Panc1 (cell line): ENCODE results near the gene DHRS2. TPM values are rescaled to one million over a fixed set of nuclear protein-coding genes. Genes with fewer than 3 reads are reported as not detected.

Experiments
- ATAC-seq: fragments of 200-7000 bp; cut with Tn5 transposase; 2 replicates; pipeline ENCODE4 v1.9.1; 2020; ENCODE audit warnings: mild to moderate bottlenecking, moderate library complexity
- BruUV-seq: library from RNA; stranded (reverse); fragments of 400-500 nt; replicated peaks from 2 replicates; lab custom pipeline; 2021; lab: Mats Ljungman, UMichigan
- CTCF ChIA-PET: fragments of 300-600 bp; sonication (Branson Sonifier 250); formaldehyde crosslinking; loops from one replicate; lab custom pipeline; 2022; ENCODE audit warnings: antibody characterized with exemption; lab: Charles Lee
- POLR2A ChIA-PET: fragments of 300-600 bp; sonication (Branson Sonifier 250); formaldehyde crosslinking; loops from one replicate; lab custom pipeline; 2022; ENCODE audit warnings: antibody characterized with exemption; lab: Charles Lee
- DNase-seq: peaks from one replicate; pipeline ENCODE4 v3.0.0-alpha.2; 2010; ENCODE audit warnings: low read depth, low spot score
- H3K27ac ChIP-seq: 2 replicates; pipeline ENCODE4 v1.5.1; 2011; ENCODE audit warnings: mild to moderate bottlenecking, low read length, inconsistent platforms
- H3K27me3 ChIP-seq: fragments of 200-500 bp; sonication (Bioruptor generic); 2 replicates; pipeline ENCODE4 v1.6.0; 2014; ENCODE audit warnings: low read length, inconsistent platforms; ENCODE audit not compliant: control insufficient read depth, insufficient read depth
- H3K36me3 ChIP-seq: fragments of 200-500 bp; sonication (Bioruptor generic); 2 replicates; pipeline ENCODE4 v1.5.1; 2014; ENCODE audit warnings: inconsistent platforms, mild to moderate bottlenecking, low read length, moderate library complexity; ENCODE audit not compliant: control insufficient read depth, insufficient read depth
- H3K4me1 ChIP-seq: 2 replicates; pipeline ENCODE4 v1.5.1; 2011; ENCODE audit warnings: inconsistent platforms, mild to moderate bottlenecking, low read length, moderate library complexity; ENCODE audit not compliant: control insufficient read depth, insufficient read depth
- H3K4me3 ChIP-seq, 2 experiments: 2 replicates each; pipeline ENCODE4 v1.5.1; 2011 to 2012; ENCODE audit warnings: low read depth in 2 of 2, low read length in 2 of 2, mild to moderate bottlenecking in 2 of 2, inconsistent platforms in 1 of 2, moderate library complexity in 1 of 2
- H3K9me3 ChIP-seq: fragments of 200-500 bp; sonication (Bioruptor generic); 2 replicates; pipeline ENCODE4 v1.5.1; 2014; ENCODE audit warnings: low read depth, mild to moderate bottlenecking, inconsistent platforms, low read length, moderate library complexity; ENCODE audit not compliant: control insufficient read depth, insufficient read depth
- CTCF ChIP-seq: fragments of 450-650 bp; IDR thresholded peaks from 2 replicates; pipeline ENCODE4 v1.5.1; 2017; ENCODE audit warnings: mild to moderate bottlenecking
- POLR2AphosphoS5 ChIP-seq: IDR thresholded peaks from 2 replicates; pipeline ENCODE4 v1.6.1; 2012; ENCODE audit warnings: mild to moderate bottlenecking, low read depth, low read length, moderate library complexity
- REST ChIP-seq, 2 experiments: IDR thresholded peaks; 2 replicates each; pipeline ENCODE4 v1.6.1; 2011 to 2012; ENCODE audit warnings: low read depth in 2 of 2, control low read depth in 1 of 2, low read length in 1 of 2, mild to moderate bottlenecking in 1 of 2, moderate library complexity in 1 of 2; ENCODE audit not compliant: insufficient read depth in 1 of 2
- SIN3A ChIP-seq: IDR thresholded peaks from 2 replicates; pipeline ENCODE4 v1.6.1; 2012; ENCODE audit warnings: low read depth, mild to moderate bottlenecking, low read length, moderate library complexity, borderline replicate concordance; ENCODE audit not compliant: insufficient read depth
- TCF7L2 ChIP-seq: IDR thresholded peaks from 2 replicates; pipeline ENCODE4 v1.6.1; 2011; ENCODE audit warnings: mild to moderate bottlenecking, low read depth, low read length, inconsistent platforms
- in situ Hi-C: cut with HindIII; loops from 2 replicates; pipeline ENCODE4 v1.10.0; 2016; ENCODE audit warnings: low sequenced_read_pairs, low pct_unique_long_range_greater_than_20kb
- intact Hi-C: fragments of 100-400 bp; cut with micrococcal nuclease; formaldehyde crosslinking; loops from one replicate; pipeline ENCODE4 v1.10.0; 2022; ENCODE audit not compliant: unreplicated experiment
- total RNA-seq: library from RNA; stranded (reverse); gene quantifications from one replicate; pipeline ENCODE4 v1.2.1, GENCODE V29; 2021; ENCODE audit not compliant: unreplicated experiment

Gene DHRS2
- total RNA-seq, 1 experiment from 2014 or later = 1.0 TPM

GRCh38 chr14:23630687-23631086, 5.5 kb upstream of the DHRS2 start:
- BruUV-seq = no TSS peak
- peaks cover 5% of the 10 kb centered on the region; the same call in 1 of the 2 replicates for H3K9me3 ChIP-seq
- POLR2A ChIA-PET = no interaction called here
- intact Hi-C loops (no loop called here), in situ Hi-C loops (no loop called here)
- peaks cover 3% of the 10 kb centered on the region for H3K4me1 ChIP-seq
- H3K27ac ChIP-seq = no peak overlapping the region
- H3K27me3 ChIP-seq = no peaks in the 10 kb centered on the region
- H3K36me3 ChIP-seq = no peaks in the 10 kb centered on the region
- ATAC-seq = no peak
- DNase-seq = no peak
- CTCF ChIA-PET = no interaction called here
- H3K4me3 ChIP-seq = no peak overlapping the region
- no peak for TF ChIP-seq TCF7L2
- no peak for TF ChIP-seq SIN3A
- no peak for TF ChIP-seq POLR2AphosphoS5
- TF ChIP-seq CTCF = no peak
- no peak for TF ChIP-seq REST (IDR thresholded peaks at IDR 0.05; ENCODE audit: insufficient read depth in 1 of 2, low read depth in 2 of 2, low read length in 1 of 2)

- CTCF ChIA-PET = interaction anchor here (0.5 to 3.4 kb wide), 8 partner anchors 15 to 423 kb away, joined by 3 to 17 read pairs (median 3); no protein-coding TSS in a partner anchor
- no peak for TF ChIP-seq TCF7L2
- TF ChIP-seq POLR2AphosphoS5 = no peak
- TF ChIP-seq SIN3A = no peak
- TF ChIP-seq CTCF = no peak
- no peak for TF ChIP-seq REST (IDR thresholded peaks at IDR 0.05; ENCODE audit: insufficient read depth in 1 of 2, low read depth in 2 of 2, low read length in 1 of 2)
- no peak for ATAC-seq
- Histone ChIP-seq H3K4me1 (peaks cover 3% of the 10 kb centered on the region), H3K9me3 (peaks cover 3% of the 10 kb centered on the region; the same call in 1 of the 2 replicates), H3K36me3 (no peaks in the 10 kb centered on the region), H3K27me3 (no peaks in the 10 kb centered on the region), H3K27ac (no peak overlapping the region), H3K4me3 (no peak overlapping the region)
- in situ Hi-C loops = no loop called here
- DNase-seq = no peak
- intact Hi-C loops = no loop called here
- no TSS peak for BruUV-seq
- POLR2A ChIA-PET = no interaction called here
Measured at GRCh38 chr14:23631234-23631633, 4.9 kb upstream of the DHRS2 start.
